Sigmoid colon (tissue), 7 donors: ENCODE measurements around the gene DIP2C. TPM values are rescaled to one million over a fixed set of nuclear protein-coding genes. Genes with fewer than 3 reads are reported as not detected.
"Not testable (repeated sequence)": the region's sequence is repeated elsewhere in the genome, so short reads cannot be mapped to it uniquely, and the experiment has no call there.

Experiments
- DNase-seq: peaks from one replicate; pipeline ENCODE4 v3.0.0-alpha.2; 2019
- H3K27ac ChIP-seq, 4 donors: fragments of 200-600 bp; sonication (generic); one replicate each; pipeline ENCODE4 v1.5.1; 2016 to 2019; ENCODE audit warnings: mild to moderate bottlenecking in 1 of 4
- H3K27me3 ChIP-seq, 3 donors: fragments of 200-600 bp; sonication (generic); one replicate each; pipeline ENCODE4 v1.5.1; 2019; ENCODE audit warnings: mild to moderate bottlenecking in 1 of 3
- H3K36me3 ChIP-seq, 4 donors: fragments of 200-600 bp; sonication (generic); one replicate each; pipeline ENCODE4 v1.5.1; 2016 to 2019
- H3K4me1 ChIP-seq, 4 donors: fragments of 200-600 bp; sonication (generic); one replicate each; pipeline ENCODE4 v1.5.1; 2017 to 2019
- H3K4me3 ChIP-seq, 4 donors: fragments of 200-600 bp; sonication (generic); one replicate each; pipeline ENCODE4 v1.5.1; 2017 to 2019; ENCODE audit warnings: mild to moderate bottlenecking in 2 of 4, moderate library complexity in 1 of 4
- H3K9me3 ChIP-seq, 4 donors: fragments of 200-600 bp in 3 of 4; sonication (generic) in 3 of 4; one replicate each; pipeline versions ENCODE4 v1.5.1 to v1.6.1; 2013 to 2019
- CTCF ChIP-seq, 4 experiments: fragments of 450-650 bp in 3 of 4; fragments of 200-600 bp in 1 of 4; IDR thresholded peaks; one replicate each; pipeline ENCODE4 v1.5.1; 2016 to 2019; ENCODE audit warnings: antibody characterized with exemption in 4 of 4, mild to moderate bottlenecking in 3 of 4, moderate library complexity in 2 of 4
- EP300 ChIP-seq, 4 donors: sonication (generic); formaldehyde crosslinking; IDR thresholded peaks; one replicate each; pipeline ENCODE4 v1.6.1; 2017; ENCODE audit warnings: antibody characterized with exemption in 4 of 4
- POLR2A ChIP-seq, 2 donors: fragments of 450-650 bp; IDR thresholded peaks; one replicate each; pipeline ENCODE4 v1.6.1; 2016; ENCODE audit warnings: antibody characterized with exemption in 2 of 2, mild to moderate bottlenecking in 2 of 2, moderate library complexity in 2 of 2
- POLR2AphosphoS5 ChIP-seq, 4 donors: sonication (generic); formaldehyde crosslinking; IDR thresholded peaks; one replicate each; pipeline ENCODE4 v1.6.1; 2017; ENCODE audit warnings: antibody characterized with exemption in 4 of 4
- WGBS, 2 donors: extraction: QIAGEN DNeasy Blood & Tissue Kit; methylation state at CpG; one replicate each; pipeline ENCODE4 v1.1.7; 2013; 5-methylcytosine and 5-hydroxymethylcytosine counted together
- intact Hi-C: fragments of 100-400 bp; cut with DNase I; formaldehyde crosslinking; loops from one replicate; pipeline ENCODE4 v1.15.1; 2023
- polyA plus RNA-seq, 3 donors: library from polyadenylated mRNA; stranded (reverse); fragments of 200-250 nt; gene quantifications; one replicate each; pipeline ENCODE4 v1.2.3, GENCODE V29; 2013
- total RNA-seq, 4 donors: library from RNA; depleted of rRNA; stranded (reverse); fragments of >200 nt; gene quantifications; one replicate each; pipeline ENCODE4 v1.1.0, GENCODE V29; 2016
- donor health status: healthy with polysubstance abuse.
- donor health status: Bipolar disorder and iron deficiency.
- donor health status: healthy.

The DIP2C gene
- total and polyA plus RNA-seq, 7 donors: 1.8 to 67.9 (median 42.1) TPM

GRCh38 chr10:325282-325681, 364.2 kb downstream of the DIP2C start:
- H3K36me3 ChIP-seq: peaks cover 12 to 40% (median 21%) of the 10 kb centered on the region in 4 donors
- intact Hi-C loops: loop anchor here (5.0 kb wide), 1 partner anchor 47 kb away; no protein-coding TSS in a partner anchor
- TF ChIP-seq EP300 (IDR thresholded peaks at IDR 0.05): no peak
- TF ChIP-seq CTCF (IDR thresholded peaks at IDR 0.05): no peak
- no peak for TF ChIP-seq POLR2AphosphoS5 (IDR thresholded peaks at IDR 0.05)
- TF ChIP-seq POLR2A (IDR thresholded peaks at IDR 0.05): no peak
- no peaks in the 10 kb centered on the region for H3K27me3 ChIP-seq
- H3K27ac ChIP-seq: peak overlapping the region in 1 of 4 donors; percentile 53
- WGBS, 2 donors: 92 to 97% methylated on average over 8 of the region's 8 CpGs
- no peak for DNase-seq
- no peak overlapping the region for H3K4me3 ChIP-seq
- H3K4me1 ChIP-seq: peaks cover 0 to 25% (median 13%) of the 10 kb centered on the region in 4 donors
- H3K9me3 ChIP-seq: no peaks in the 10 kb centered on the region

GRCh38 chr10:324593-324992, 364.9 kb downstream of the DIP2C start:
- Histone ChIP-seq H3K4me1 (peaks cover 0 to 21% (median 13%) of the 10 kb centered on the region in 4 donors), H3K27ac (peak overlapping the region in 3 of 4 donors; percentile 56 to 68 (median 65)), H3K4me3 (no peak overlapping the region), H3K9me3 (no peaks in the 10 kb centered on the region), H3K36me3 (peaks cover 12 to 44% (median 21%) of the 10 kb centered on the region in 4 donors), H3K27me3 (no peaks in the 10 kb centered on the region)
- intact Hi-C loops: no loop called here
- TF ChIP-seq POLR2AphosphoS5 (IDR thresholded peaks at IDR 0.05) (no peak), EP300 (IDR thresholded peaks at IDR 0.05) (no peak), POLR2A (IDR thresholded peaks at IDR 0.05) (no peak), CTCF (IDR thresholded peaks at IDR 0.05) (no peak)
- 90 to 93% methylated on average over 15 of the region's 15 CpGs for WGBS, 2 donors
- no peak for DNase-seq

GRCh38 chr10:323651-324293, 365.7 kb downstream of the DIP2C start:
- TF ChIP-seq CTCF (IDR thresholded peaks at IDR 0.05) (no peak), POLR2AphosphoS5 (IDR thresholded peaks at IDR 0.05) (peak in 2 of 4 donors; percentile 25 to 55), EP300 (IDR thresholded peaks at IDR 0.05) (no peak), POLR2A (IDR thresholded peaks at IDR 0.05) (no peak)
- intact Hi-C loops: no loop called here
- Histone ChIP-seq H3K4me1 (peaks cover 0 to 13% (median 7%) of the 10 kb centered on the region in 4 donors), H3K27me3 (no peaks in the 10 kb centered on the region), H3K9me3 (no peaks in the 10 kb centered on the region), H3K4me3 (peak overlapping the region in 1 of 4 donors; percentile 26), H3K36me3 (peaks cover 12 to 46% (median 21%) of the 10 kb centered on the region in 4 donors), H3K27ac (peak overlapping the region; percentile 2 to 68 (median 60))
- DNase-seq: peak; percentile 88
- WGBS, 2 donors: 51 to 72% methylated on average over 15 of the region's 15 CpGs

GRCh38 chr10:323046-323445, 366.4 kb downstream of the DIP2C start:
- H3K27me3 ChIP-seq, H3K9me3 ChIP-seq, intact Hi-C loops, DNase-seq: not testable (repeated sequence)
- peaks cover 0 to 13% (median 7%) of the 10 kb centered on the region in 4 donors for H3K4me1 ChIP-seq
- H3K36me3 ChIP-seq: peaks cover 16 to 48% (median 21%) of the 10 kb centered on the region in 4 donors
- peak overlapping the region in 1 of 4 donors; percentile 68 for H3K27ac ChIP-seq
- 92 to 94% methylated on average over 38 of the region's 43 CpGs for WGBS, 2 donors
- peak overlapping the region in 1 of 4 donors; percentile 26 for H3K4me3 ChIP-seq

GRCh38 chr10:320771-321170, 368.7 kb downstream of the DIP2C start:
- H3K4me1 ChIP-seq: peaks cover 0 to 13% (median 7%) of the 10 kb centered on the region in 4 donors
- intact Hi-C loops: no loop called here
- H3K4me3 ChIP-seq: no peak overlapping the region
- TF ChIP-seq EP300 (IDR thresholded peaks at IDR 0.05) (no peak), POLR2AphosphoS5 (IDR thresholded peaks at IDR 0.05) (no peak)
- H3K27ac ChIP-seq: no peak overlapping the region
- DNase-seq: no peak
- H3K9me3 ChIP-seq: no peaks in the 10 kb centered on the region
- H3K36me3 ChIP-seq: peaks cover 4 to 51% (median 17%) of the 10 kb centered on the region in 4 donors
- H3K27me3 ChIP-seq: no peaks in the 10 kb centered on the region
- 94 to 95% methylated on average over 10 of the region's 10 CpGs for WGBS, 2 donors
